PC-9 (cell line): ENCODE results near the gene TEPSIN. TPM values are rescaled to one million over a fixed set of nuclear protein-coding genes. Genes with fewer than 3 reads are reported as not detected.

Experiments used
- BruUV-seq: library from RNA; stranded (reverse); fragments of 400-500 nt; replicated peaks from 2 replicates; lab custom pipeline; 2021; lab: Mats Ljungman, UMichigan
- CTCF ChIA-PET: fragments of 300-600 bp; sonication (Branson Sonifier 250); formaldehyde crosslinking; loops from one replicate; lab custom pipeline; 2022; ENCODE audit warnings: antibody characterized with exemption; lab: Charles Lee
- POLR2A ChIA-PET: fragments of 300-600 bp; sonication (Branson Sonifier 250); formaldehyde crosslinking; loops from one replicate; lab custom pipeline; 2022; ENCODE audit warnings: antibody characterized with exemption; ENCODE audit not compliant: unreplicated experiment; lab: Charles Lee
- DNase-seq, 2 experiments: peaks; one replicate each; pipeline versions ENCODE4 v3.0.0 to v3.0.0-alpha.2; 2015 to 2022; ENCODE audit warnings: mixed read lengths in 1 of 2
- H2AFZ ChIP-seq: fragments of 200-600 bp; sonication (generic); 2 replicates; pipeline ENCODE4 v1.8.1; 2017; ENCODE audit warnings: antibody characterized with exemption
- H3F3A ChIP-seq: fragments of 200-600 bp; sonication (generic); 2 replicates; pipeline ENCODE4 v1.8.1; 2017; ENCODE audit warnings: antibody characterized with exemption, mild to moderate bottlenecking, low read depth; ENCODE audit not compliant: insufficient read depth
- H3K27ac ChIP-seq: fragments of 200-600 bp; sonication (generic); 2 replicates; pipeline ENCODE4 v1.6.1; 2016; ENCODE audit warnings: mixed run types
- H3K27me3 ChIP-seq: fragments of 200-600 bp; sonication (generic); 2 replicates; pipeline ENCODE4 v1.6.1; 2016; ENCODE audit warnings: low read depth, mixed run types; ENCODE audit not compliant: insufficient read depth
- H3K36me3 ChIP-seq: fragments of 200-600 bp; sonication (generic); 2 replicates; pipeline ENCODE4 v1.6.1; 2016; ENCODE audit warnings: low read depth, mixed run types
- H3K4me1 ChIP-seq: fragments of 200-600 bp; sonication (generic); replicated peaks from 2 replicates; pipeline ENCODE4 v1.6.1; 2016; ENCODE audit warnings: mixed run types; ENCODE audit not compliant: insufficient read depth
- H3K4me2 ChIP-seq: fragments of 200-600 bp; sonication (generic); 2 replicates; pipeline ENCODE4 v1.6.1; 2017; ENCODE audit warnings: mixed run types
- H3K4me3 ChIP-seq: fragments of 200-600 bp; sonication (generic); 2 replicates; pipeline ENCODE4 v1.6.1; 2016; ENCODE audit warnings: mixed run types
- H3K79me2 ChIP-seq: fragments of 200-600 bp; sonication (generic); 2 replicates; pipeline ENCODE4 v1.6.1; 2017; ENCODE audit warnings: low read depth, mixed run types
- H3K9me2 ChIP-seq: fragments of 200-600 bp; sonication (generic); 2 replicates; pipeline ENCODE4 v1.8.1; 2017; ENCODE audit warnings: mild to moderate bottlenecking; ENCODE audit not compliant: insufficient read depth
- H3K9me3 ChIP-seq: fragments of 200-600 bp; sonication (generic); 2 replicates; pipeline ENCODE4 v1.8.1; 2016; ENCODE audit warnings: low read depth; ENCODE audit not compliant: insufficient read depth
- H4K20me1 ChIP-seq: fragments of 200-600 bp; sonication (generic); 2 replicates; pipeline ENCODE4 v1.8.1; 2017; ENCODE audit not compliant: insufficient read depth
- CTCF ChIP-seq: fragments of 200-600 bp; sonication (generic); conservative IDR thresholded peaks from 2 replicates; pipeline ENCODE4 v1.6.1; 2017; ENCODE audit warnings: mixed run types, antibody characterized with exemption, mild to moderate bottlenecking, moderate library complexity
- EZH2 ChIP-seq: fragments of 200-600 bp; sonication (generic); IDR thresholded peaks from 2 replicates; pipeline ENCODE4 v1.8.0; 2017; ENCODE audit warnings: antibody characterized with exemption, low read depth
- intact Hi-C: fragments of 100-400 bp; cut with micrococcal nuclease; formaldehyde crosslinking; loops from one replicate; pipeline ENCODE4 v1.10.0; 2022; ENCODE audit not compliant: unreplicated experiment
- total RNA-seq: library from RNA; stranded (reverse); gene quantifications from 2 replicates; pipeline ENCODE4 v1.2.3, GENCODE V29; 2021

TEPSIN gene
- total RNA-seq, 1 experiment from 2014 or later, result 35.0 TPM

GRCh38 chr17:81213978-81214377, 24.9 kb downstream of the TEPSIN start:
- no peak overlapping the region for H2AFZ ChIP-seq
- intact Hi-C loops, result no loop called here
- no peak overlapping the region for H3K27ac ChIP-seq
- H3K4me2 ChIP-seq, result no peak overlapping the region
- H3K36me3 ChIP-seq, result no peaks in the 10 kb centered on the region
- TF ChIP-seq EZH2 (no peak), CTCF (no peak)
- ChIA-PET CTCF (no interaction called here), POLR2A (no interaction called here)
- no peaks in the 10 kb centered on the region for H3K4me1 ChIP-seq
- no peak for DNase-seq
- H3K4me3 ChIP-seq, result no peak overlapping the region
- H3K9me3 ChIP-seq, result no peaks in the 10 kb centered on the region
- H3F3A ChIP-seq, result no peaks in the 10 kb centered on the region
- no peaks in the 10 kb centered on the region for H3K79me2 ChIP-seq
- H3K27me3 ChIP-seq, result no peaks in the 10 kb centered on the region
- no peaks in the 10 kb centered on the region for H3K9me2 ChIP-seq
- H4K20me1 ChIP-seq, result no peaks in the 10 kb centered on the region
- BruUV-seq, result no TSS peak

DNA sequence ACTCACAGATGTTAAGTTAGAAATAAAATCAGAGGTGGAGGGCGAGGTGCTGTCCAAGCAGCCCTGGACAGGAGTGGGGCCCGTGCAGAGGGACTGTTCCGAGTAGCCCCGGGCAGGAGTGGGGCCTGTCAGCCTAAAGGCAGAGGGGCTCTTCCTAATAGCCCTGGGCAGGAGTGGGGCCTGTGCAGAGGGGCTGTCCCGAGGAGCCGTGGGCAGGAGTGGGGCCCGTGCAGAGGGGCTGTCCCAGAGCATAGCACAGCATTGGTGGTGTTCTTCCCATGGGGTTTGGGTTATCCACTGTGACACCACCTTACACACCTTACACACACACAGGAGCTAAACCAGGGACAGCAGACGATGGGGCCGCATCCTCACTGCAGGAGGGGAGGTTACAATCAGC, 26.5 kb downstream of the TEPSIN start:
- Histone ChIP-seq H3F3A (no peaks in the 10 kb centered on the region), H3K4me3 (no peak overlapping the region), H3K27me3 (no peaks in the 10 kb centered on the region), H3K9me3 (no peaks in the 10 kb centered on the region), H3K27ac (no peak overlapping the region), H3K4me2 (no peak overlapping the region), H4K20me1 (no peaks in the 10 kb centered on the region), H3K4me1 (no peaks in the 10 kb centered on the region), H3K79me2 (no peaks in the 10 kb centered on the region), H2AFZ (no peak overlapping the region), H3K9me2 (no peaks in the 10 kb centered on the region), H3K36me3 (no peaks in the 10 kb centered on the region)
- ChIA-PET POLR2A (no interaction called here), CTCF (no interaction called here)
- BruUV-seq, result no TSS peak
- no peak for DNase-seq
- TF ChIP-seq EZH2, result no peak
- TF ChIP-seq CTCF, result no peak
- intact Hi-C loops, result no loop called here

DNA sequence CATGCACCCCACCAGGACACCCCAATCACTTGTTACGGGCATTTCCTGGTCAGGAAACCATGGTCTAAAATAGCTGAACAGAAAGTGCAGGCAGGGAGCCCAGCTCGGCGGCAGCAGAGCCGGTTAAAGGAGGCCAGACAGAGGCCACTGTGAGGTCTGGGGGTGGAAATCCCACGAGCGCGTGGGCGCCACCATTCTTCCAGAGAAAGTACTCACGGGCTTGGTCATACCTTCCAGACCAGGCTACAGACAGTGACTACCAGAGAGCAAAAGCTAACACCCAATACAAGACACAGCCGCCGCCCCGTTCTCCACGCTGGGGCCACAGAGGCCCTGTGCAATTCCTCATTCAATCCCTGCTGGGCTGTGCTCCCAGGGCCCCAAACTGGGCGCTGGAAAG, 28.0 kb downstream of the TEPSIN start:
- Histone ChIP-seq H3K4me2 (no peak overlapping the region), H3F3A (no peaks in the 10 kb centered on the region), H3K9me2 (no peaks in the 10 kb centered on the region), H3K4me1 (no peaks in the 10 kb centered on the region), H3K4me3 (no peak overlapping the region), H3K27me3 (no peaks in the 10 kb centered on the region), H3K79me2 (no peaks in the 10 kb centered on the region), H3K36me3 (no peaks in the 10 kb centered on the region), H3K9me3 (no peaks in the 10 kb centered on the region), H4K20me1 (no peaks in the 10 kb centered on the region), H3K27ac (no peak overlapping the region), H2AFZ (no peak overlapping the region)
- CTCF ChIA-PET, result no interaction called here
- TF ChIP-seq CTCF, result no peak
- TF ChIP-seq EZH2, result no peak
- BruUV-seq, result no TSS peak
- intact Hi-C loops, result no loop called here
- POLR2A ChIA-PET, result no interaction called here
- DNase-seq, result no peak
